Stimulated activated CD8-positive, alpha-beta memory T cell treated with anti-CD3 and anti-CD28 coated beads, Interleukin-15, amount 100 ng/mL, for 24 hours (primary cell): ENCODE results near the gene SMIM11.
"Not testable (repeated sequence)": the region's sequence is repeated elsewhere in the genome, so short reads cannot be mapped to it uniquely, and the experiment has no call there.

Source experiments
- DNase-seq: peaks from one replicate; pipeline ENCODE4 v3.0.0-alpha.2; 2020; ENCODE audit warnings: low read depth

The SMIM11 gene

GRCh38 chr21:34374940-34375618 is at the start of gene SMIM11:
Gene SMIM11 (plus strand): TSS chr21:34375507. CDS start chr21:34379505, 3,998 bp downstream.
- not testable (repeated sequence) for DNase-seq

- no peak for DNase-seq
Observed at GRCh38 chr21:34330055-34330454, 45.3 kb upstream of the SMIM11 start.

- no peak for DNase-seq
Observed at GRCh38 chr21:34331726-34332125, 43.6 kb upstream of the SMIM11 start.

GRCh38 chr21:34332347-34332746 is 43.0 kb upstream of the SMIM11 start:
- DNase-seq: no peak

GRCh38 chr21:34333121-34333739 is 42.1 kb upstream of the SMIM11 start:
- no peak for DNase-seq

GRCh38 chr21:34335316-34335715 is 40.0 kb upstream of the SMIM11 start:
- DNase-seq: no peak

GRCh38 chr21:34336245-34336644 is 39.1 kb upstream of the SMIM11 start:
- no peak for DNase-seq

- no peak for DNase-seq
Observed at GRCh38 chr21:34336756-34337391, 38.4 kb upstream of the SMIM11 start.

GRCh38 chr21:34337741-34338140 is 37.6 kb upstream of the SMIM11 start:
- no peak for DNase-seq

GRCh38 chr21:34338226-34338625 is 37.1 kb upstream of the SMIM11 start:
- no peak for DNase-seq

- DNase-seq: no peak
Observed at GRCh38 chr21:34340061-34340460, 35.2 kb upstream of the SMIM11 start.

GRCh38 chr21:34342476-34342875 is 32.8 kb upstream of the SMIM11 start:
- no peak for DNase-seq

- DNase-seq: no peak
Observed at GRCh38 chr21:34343347-34343746, 32.0 kb upstream of the SMIM11 start.

GRCh38 chr21:34343838-34344381 is 31.4 kb upstream of the SMIM11 start:
- no peak for DNase-seq

- DNase-seq: no peak
Observed at GRCh38 chr21:34344584-34344983, 30.7 kb upstream of the SMIM11 start.

- no peak for DNase-seq
Observed at GRCh38 chr21:34345091-34345871, 30.0 kb upstream of the SMIM11 start.

- no peak for DNase-seq
Observed at GRCh38 chr21:34345892-34346291, 29.4 kb upstream of the SMIM11 start.

GRCh38 chr21:34348890-34349519 is 26.3 kb upstream of the SMIM11 start:
- no peak for DNase-seq

GRCh38 chr21:34351786-34352241 is 23.5 kb upstream of the SMIM11 start:
- no peak for DNase-seq

GRCh38 chr21:34352556-34352955 is 22.8 kb upstream of the SMIM11 start:
- no peak for DNase-seq

- DNase-seq: no peak
Observed at GRCh38 chr21:34353182-34353581, 22.1 kb upstream of the SMIM11 start.

GRCh38 chr21:34354836-34355235 is 20.5 kb upstream of the SMIM11 start:
- no peak for DNase-seq
